EL (cell line): ENCODE data around the gene ATP6V1F.

ENCODE experiments used
- DNase-seq: peaks from one replicate; pipeline ENCODE4 v3.0.0-alpha.2; 2016

Gene ATP6V1F

GRCh38 chr7:128849156-128849515, 13.5 kb upstream of the ATP6V1F start:
- no peak for DNase-seq

- no peak for DNase-seq
Observed at GRCh38 chr7:128849804-128850490, 12.7 kb upstream of the ATP6V1F start.

GRCh38 chr7:128852537-128853254, 10.0 kb upstream of the ATP6V1F start:
- DNase-seq, result no peak

GRCh38 chr7:128853799-128854198, 8.9 kb upstream of the ATP6V1F start:
- DNase-seq, result no peak

- DNase-seq, result no peak
Observed at GRCh38 chr7:128854396-128854795, 8.3 kb upstream of the ATP6V1F start.

GRCh38 chr7:128855559-128855958, 7.1 kb upstream of the ATP6V1F start:
- DNase-seq, result no peak

GRCh38 chr7:128856001-128856718, 6.5 kb upstream of the ATP6V1F start:
- no peak for DNase-seq

GRCh38 chr7:128858380-128859231, 4.0 kb upstream of the ATP6V1F start:
- no peak for DNase-seq

GRCh38 chr7:128859232-128860157, 3.2 kb upstream of the ATP6V1F start:
- DNase-seq, result no peak

GRCh38 chr7:128860158-128861073, 2.2 kb upstream of the ATP6V1F start:
- DNase-seq, result peak; percentile 33

- no peak for DNase-seq
Observed at GRCh38 chr7:128861957-128862570, 592 bp upstream of the ATP6V1F start.

GRCh38 chr7:128863433-128863989, 855 bp downstream of the ATP6V1F start:
- peak; percentile 75 for DNase-seq

- no peak for DNase-seq
Observed at GRCh38 chr7:128865303-128865702, 2.6 kb downstream of the ATP6V1F start.

- no peak for DNase-seq
Observed at GRCh38 chr7:128865996-128866877, 3.6 kb downstream of the ATP6V1F start.

GRCh38 chr7:128867241-128867640, 4.6 kb downstream of the ATP6V1F start:
- DNase-seq, result no peak

- DNase-seq, result peak; percentile 23
Observed at GRCh38 chr7:128867842-128868623, 5.4 kb downstream of the ATP6V1F start.

GRCh38 chr7:128868624-128869137, 6.0 kb downstream of the ATP6V1F start:
- no peak for DNase-seq
